Measurements from ENCODE around the gene LAMA3.
A peak's percentile ranks its signal among the peaks of the same experiment; 100 is the strongest.

Gene LAMA3

DNA sequence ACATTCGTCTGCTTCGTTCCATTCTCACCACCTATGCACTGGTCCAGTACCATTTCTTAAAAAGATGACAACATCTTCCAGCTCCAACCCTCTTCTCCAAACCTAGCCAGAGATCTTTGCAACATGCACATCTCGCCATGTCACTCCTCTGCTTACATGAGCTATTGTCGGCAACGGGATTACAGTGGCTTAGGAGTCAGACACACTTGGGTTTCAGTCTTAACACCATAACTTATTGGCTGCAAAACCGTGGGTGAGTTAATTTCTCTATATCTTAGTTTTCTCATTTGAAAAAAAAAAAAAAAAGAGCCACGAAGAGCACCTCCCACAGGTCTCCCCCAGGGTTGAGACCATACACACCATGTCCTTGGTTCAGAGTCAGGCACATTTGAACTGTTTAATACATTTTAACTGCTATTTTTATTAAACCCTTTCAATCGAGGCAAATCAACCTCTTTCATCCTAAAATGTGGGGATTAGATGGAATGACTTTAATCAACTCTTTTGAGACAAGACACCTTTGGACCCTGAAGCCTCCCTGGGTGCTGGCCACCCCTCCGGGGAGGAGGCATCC is 27.4 kb upstream of the LAMA3 start:
- no peak for DNase-seq (ENCODE audit: low read depth)
- H3K4me3 ChIP-seq (ENCODE audit: low read depth, low read length), result no peak overlapping the region
- TF ChIP-seq, protein P1, sequence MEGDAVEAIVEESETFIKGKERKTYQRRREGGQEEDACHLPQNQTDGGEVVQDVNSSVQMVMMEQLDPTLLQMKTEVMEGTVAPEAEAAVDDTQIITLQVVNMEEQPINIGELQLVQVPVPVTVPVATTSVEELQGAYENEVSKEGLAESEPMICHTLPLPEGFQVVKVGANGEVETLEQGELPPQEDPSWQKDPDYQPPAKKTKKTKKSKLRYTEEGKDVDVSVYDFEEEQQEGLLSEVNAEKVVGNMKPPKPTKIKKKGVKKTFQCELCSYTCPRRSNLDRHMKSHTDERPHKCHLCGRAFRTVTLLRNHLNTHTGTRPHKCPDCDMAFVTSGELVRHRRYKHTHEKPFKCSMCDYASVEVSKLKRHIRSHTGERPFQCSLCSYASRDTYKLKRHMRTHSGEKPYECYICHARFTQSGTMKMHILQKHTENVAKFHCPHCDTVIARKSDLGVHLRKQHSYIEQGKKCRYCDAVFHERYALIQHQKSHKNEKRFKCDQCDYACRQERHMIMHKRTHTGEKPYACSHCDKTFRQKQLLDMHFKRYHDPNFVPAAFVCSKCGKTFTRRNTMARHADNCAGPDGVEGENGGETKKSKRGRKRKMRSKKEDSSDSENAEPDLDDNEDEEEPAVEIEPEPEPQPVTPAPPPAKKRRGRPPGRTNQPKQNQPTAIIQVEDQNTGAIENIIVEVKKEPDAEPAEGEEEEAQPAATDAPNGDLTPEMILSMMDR (IDR thresholded peaks at IDR 0.05; ENCODE audit: low read depth, low read length, missing control alignments), result no peak

DNA sequence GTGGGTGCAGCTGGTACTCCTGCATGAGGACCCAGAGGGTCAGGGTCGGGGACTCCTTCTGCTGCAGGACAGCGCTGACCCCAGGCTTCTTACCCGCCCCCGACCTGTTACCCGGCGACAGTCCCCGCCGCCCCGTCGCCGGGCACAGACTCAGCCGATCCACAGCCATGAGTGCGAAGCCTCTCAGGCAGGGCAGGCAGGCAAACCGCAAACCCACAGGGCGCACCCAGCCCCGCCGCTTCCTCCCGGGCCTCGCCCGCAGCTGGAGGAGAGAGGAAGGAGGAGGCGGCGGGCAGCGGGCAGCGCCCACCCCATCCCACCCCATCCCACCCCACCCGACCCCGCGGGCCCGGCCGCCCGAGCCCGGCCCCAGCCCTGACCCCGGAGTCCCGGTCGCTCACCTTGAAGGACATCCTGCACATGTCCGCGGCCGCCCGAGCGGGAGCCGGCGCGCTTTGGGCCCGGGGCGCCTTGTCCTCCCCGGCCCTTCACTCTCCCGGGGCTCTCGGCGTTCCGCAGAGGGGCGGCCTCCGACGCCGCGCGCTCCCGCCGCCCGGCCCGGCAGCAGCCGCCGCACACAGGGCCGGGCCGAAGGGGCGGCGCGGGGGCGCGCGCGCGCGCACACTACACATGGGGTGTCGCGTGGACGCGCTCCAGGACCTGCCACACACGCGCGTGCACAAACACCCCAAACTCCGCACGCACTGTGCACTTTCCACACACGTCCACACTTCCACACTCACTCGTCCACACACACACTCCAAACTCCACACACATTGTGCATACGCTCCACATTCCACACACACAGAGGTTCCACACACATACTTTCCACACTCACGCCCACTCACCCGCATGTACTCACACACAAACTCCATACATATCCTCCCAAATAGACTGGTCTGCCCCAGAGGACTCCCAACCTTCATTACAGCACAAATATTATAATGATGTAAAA is 26.7 kb upstream of the LAMA3 start, which contains the start of gene ANKRD29:
Gene ANKRD29, minus strand, starts transcription at position 603 of the 955 bp plus-strand sequence. Its CDS starts 181 bp downstream, at position 422.
- no peak for DNase-seq (ENCODE audit: low read depth)
- peak within 1 kb of the TSS; percentile 27 for H3K4me3 ChIP-seq (ENCODE audit: low read depth, low read length)
- TF ChIP-seq, protein P1 (IDR thresholded peaks at IDR 0.05; ENCODE audit: low read depth, low read length, missing control alignments), result no peak

DNA sequence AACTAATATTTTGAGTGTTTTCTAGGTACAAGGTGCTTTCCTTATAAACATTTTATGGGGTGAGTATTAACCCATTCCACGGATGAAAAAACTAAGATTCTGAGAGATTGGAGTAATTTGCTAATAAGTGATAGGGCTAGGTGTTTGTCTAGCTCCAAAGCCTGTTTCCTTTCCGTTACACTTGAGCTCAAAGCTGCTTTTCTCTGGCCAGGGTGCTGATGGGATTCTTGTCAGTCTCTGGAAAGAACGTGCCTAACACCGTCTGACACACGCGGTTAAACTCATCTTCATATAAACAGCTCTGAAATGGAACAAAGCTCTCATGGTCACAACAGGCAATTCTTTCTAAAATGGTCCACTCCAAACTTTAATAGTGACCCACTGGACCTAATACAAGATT is 24.6 kb upstream of the LAMA3 start:
- DNase-seq (ENCODE audit: low read depth), result no peak

DNA sequence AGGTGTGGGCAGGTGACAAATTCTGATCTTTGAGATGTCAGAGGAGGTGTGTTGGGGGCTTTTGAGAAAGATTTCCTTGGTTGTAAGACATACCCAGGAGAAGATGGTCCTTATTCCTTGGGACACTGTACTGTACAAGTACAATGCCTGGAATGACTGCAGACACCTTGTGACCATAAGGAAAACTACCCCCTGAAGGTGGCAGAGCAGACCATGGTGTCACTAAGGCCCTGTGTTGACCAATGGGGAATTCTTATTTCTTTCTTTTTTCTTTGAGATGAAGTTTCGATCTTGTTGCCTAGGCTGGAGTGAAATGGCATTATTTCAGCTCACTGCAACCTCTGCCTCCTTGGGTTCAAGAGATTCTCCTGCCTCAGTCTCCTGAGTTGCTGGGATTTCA is 22.1 kb upstream of the LAMA3 start:
- no peak overlapping the region for H3K4me3 ChIP-seq (ENCODE audit: low read depth, low read length)
- DNase-seq (ENCODE audit: low read depth), result no peak
- TF ChIP-seq, protein P1 (IDR thresholded peaks at IDR 0.05; ENCODE audit: low read depth, low read length, missing control alignments), result no peak

More for the DNA sequence above, 24.6 kb upstream of the LAMA3 start:
- TF ChIP-seq, protein P1 (IDR thresholded peaks at IDR 0.05; ENCODE audit: low read depth, low read length, missing control alignments), result no peak
- no peak overlapping the region for H3K4me3 ChIP-seq (ENCODE audit: low read depth, low read length)

DNA sequence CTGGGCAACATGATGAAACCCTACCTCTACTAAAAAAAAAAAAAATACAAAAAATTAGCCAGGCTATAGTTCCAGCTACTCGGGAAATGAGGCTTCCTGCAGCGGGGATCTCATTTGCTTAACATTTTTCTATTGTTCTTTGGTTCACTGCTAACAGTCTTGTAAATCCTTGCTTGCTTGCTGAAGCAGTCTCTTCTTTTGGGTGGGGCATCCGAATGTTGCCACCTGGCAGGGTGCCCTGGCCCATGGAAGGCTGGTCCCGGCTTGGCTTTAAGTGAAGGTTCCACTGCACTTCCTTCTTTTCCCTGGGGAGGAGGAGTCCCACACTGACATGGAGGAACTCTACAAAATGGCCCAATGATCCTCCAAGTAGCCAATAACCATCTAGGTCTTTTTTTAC is 20.5 kb upstream of the LAMA3 start:
- TF ChIP-seq, protein P1 (IDR thresholded peaks at IDR 0.05; ENCODE audit: low read depth, low read length, missing control alignments), result no peak
- no peak overlapping the region for H3K4me3 ChIP-seq (ENCODE audit: low read depth, low read length)
- DNase-seq (ENCODE audit: low read depth), result no peak

DNA sequence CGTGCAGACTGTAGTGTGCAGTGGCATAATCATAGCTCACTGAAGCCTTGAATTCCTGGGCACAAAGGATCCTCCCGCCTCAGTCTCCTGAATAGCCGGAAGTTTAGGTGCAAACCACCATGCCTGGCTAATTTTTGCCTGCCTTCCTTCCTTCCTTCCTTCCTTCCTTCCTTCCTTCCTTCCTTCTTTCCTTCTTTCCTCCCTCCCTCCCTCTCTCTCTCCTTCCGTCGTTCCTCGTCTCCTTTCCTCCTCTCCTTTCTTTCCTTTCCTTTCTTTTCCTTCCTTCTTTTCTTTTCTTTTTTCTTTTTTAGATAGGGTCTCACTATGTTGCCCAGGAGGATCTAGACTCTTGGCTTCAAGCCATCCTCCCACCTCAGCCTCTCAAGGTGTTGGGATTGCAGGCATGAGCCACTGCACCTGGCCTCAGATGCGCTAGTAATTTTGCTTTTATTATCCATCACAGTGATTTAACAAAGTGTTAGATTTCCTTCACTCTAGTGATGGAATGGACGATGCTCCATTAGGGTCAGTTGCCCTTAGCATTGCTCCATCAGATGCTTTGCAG is 20.0 kb upstream of the LAMA3 start:
- no peak for DNase-seq (ENCODE audit: low read depth)
- H3K4me3 ChIP-seq (ENCODE audit: low read depth, low read length), result no peak overlapping the region
- TF ChIP-seq, protein P1 (IDR thresholded peaks at IDR 0.05; ENCODE audit: low read depth, low read length, missing control alignments), result no peak
